Measurements from ENCODE around the gene PPP1R16B.

GRCh38 chr20:38915355-38915754 is 109.9 kb downstream of the PPP1R16B start:
- TF ChIP-seq CTCF (IDR thresholded peaks at IDR 0.05) (no peak), POLR2AphosphoS5 (IDR thresholded peaks at IDR 0.05) (no peak), POLR2A (IDR thresholded peaks at IDR 0.05) (no peak), EP300 (IDR thresholded peaks at IDR 0.05) (no peak)

Measured in upper lobe of left lung (tissue), 4 donors.